ENCODE data around the gene CACNA1I.

CACNA1I gene

DNA sequence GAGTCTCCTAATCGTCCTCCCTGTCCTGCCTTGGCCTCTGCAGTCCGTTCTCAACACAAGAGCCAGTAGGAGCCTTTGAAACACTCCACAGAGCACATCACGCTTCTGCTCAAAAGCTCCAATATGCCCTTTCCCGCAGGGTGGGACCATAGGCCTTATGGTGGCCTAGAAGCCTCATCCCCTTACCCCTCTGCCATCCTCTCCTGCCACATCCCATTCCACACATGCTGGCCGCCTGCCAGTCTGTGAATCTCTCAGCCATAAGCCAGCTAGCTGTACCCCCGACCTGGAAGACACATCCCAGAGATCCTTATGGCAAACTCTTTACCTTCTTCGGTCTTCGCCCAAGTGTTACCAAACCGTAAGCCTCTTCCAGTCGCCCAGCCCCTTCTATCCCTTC lies 165.2 kb downstream of the CACNA1I start:
- no peak overlapping the region for H3K27ac ChIP-seq
- no peak overlapping the region for H3K4me2 ChIP-seq
- no peaks in the 10 kb centered on the region for H3K27me3 ChIP-seq
- no peak overlapping the region for H3K9ac ChIP-seq
- H3K4me1 ChIP-seq, result peaks cover 0 to 24% (median 18%) of the 10 kb centered on the region in 10 experiments; a peak in 16 of 20 replicates
- no peak overlapping the region for H3K4me3 ChIP-seq
- TF ChIP-seq Cebpa-rat (IDR thresholded peaks at IDR 0.05), result no peak
- peaks cover under 1 to 20% (median 10%) of the 10 kb centered on the region in 11 experiments; a peak in 10 of 22 replicates for H3K9me3 ChIP-seq (replicated peaks in 1 of 11)
- H4K20me1 ChIP-seq, result no peaks in the 10 kb centered on the region
- no peaks in the 10 kb centered on the region for H3K36me3 ChIP-seq

DNA sequence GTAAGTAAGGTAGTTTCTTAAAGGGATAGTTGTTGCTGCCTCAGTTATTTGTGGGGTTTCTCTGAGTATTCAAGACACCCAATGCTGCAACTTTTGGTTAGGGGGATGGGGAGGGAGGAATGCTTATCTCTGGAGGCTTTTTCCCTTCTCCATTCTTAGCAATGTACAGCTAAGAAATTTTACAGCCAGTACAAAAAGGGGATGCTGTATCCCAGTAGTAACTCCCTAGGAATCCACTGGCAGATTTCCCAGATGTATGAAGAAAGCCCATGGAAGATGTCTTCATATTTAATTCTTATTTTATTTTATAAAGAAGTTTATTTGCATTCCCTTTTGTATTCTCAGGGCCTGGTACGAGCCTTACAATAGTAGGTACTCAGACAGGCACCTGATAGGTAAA lies 168.2 kb downstream of the CACNA1I start:
- TF ChIP-seq Cebpa-rat (IDR thresholded peaks at IDR 0.05), result no peak
- H3K4me2 ChIP-seq, result no peak overlapping the region
- H3K9ac ChIP-seq, result no peak overlapping the region
- no peaks in the 10 kb centered on the region for H3K36me3 ChIP-seq
- H3K27me3 ChIP-seq, result no peaks in the 10 kb centered on the region
- H3K4me1 ChIP-seq, result no peaks in the 10 kb centered on the region
- no peak overlapping the region for H3K27ac ChIP-seq
- no peaks in the 10 kb centered on the region for H4K20me1 ChIP-seq
- H3K9me3 ChIP-seq (replicated peaks in 1 of 11), result peaks cover 4 to 24% (median 12%) of the 10 kb centered on the region in 11 experiments; a peak in 11 of 22 replicates
- H3K4me3 ChIP-seq, result no peak overlapping the region

All from BLaER1 treated with 17β-estradiol and CSF1 and Interleukin-3, amounts not matched to agents 10 nM and 100 nM (cell line).